Glutamatergic neuron (in vitro differentiated cells): Measurements from ENCODE around the gene ZKSCAN1. TPM values are rescaled to one million over a fixed set of nuclear protein-coding genes. Genes with fewer than 3 reads are reported as not detected.

Experiments
- DNase-seq: peaks from one replicate; pipeline ENCODE4 v3.0.0; 2022
- H3K27ac Mint-ChIP-seq: one replicate; pipeline ENCODE4 v1.8.0; 2020; ENCODE audit warnings: mild to moderate bottlenecking, mixed read lengths, inconsistent platforms; ENCODE audit not compliant: unreplicated experiment
- H3K27me3 Mint-ChIP-seq: one replicate; pipeline ENCODE4 v1.8.0; 2020; ENCODE audit warnings: mild to moderate bottlenecking, moderate library complexity, mixed read lengths, inconsistent platforms; ENCODE audit not compliant: unreplicated experiment
- H3K36me3 Mint-ChIP-seq: one replicate; pipeline ENCODE4 v1.8.0; 2020; ENCODE audit warnings: mild to moderate bottlenecking, mixed read lengths, inconsistent platforms; ENCODE audit not compliant: unreplicated experiment
- H3K4me1 Mint-ChIP-seq: one replicate; pipeline ENCODE4 v1.8.0; 2020; ENCODE audit warnings: mild to moderate bottlenecking, low read depth, mixed read lengths, inconsistent platforms; ENCODE audit not compliant: unreplicated experiment
- H3K4me3 Mint-ChIP-seq: one replicate; pipeline ENCODE4 v1.8.0; 2020; ENCODE audit warnings: mild to moderate bottlenecking, mixed read lengths, inconsistent platforms; ENCODE audit not compliant: unreplicated experiment
- H3K9me3 Mint-ChIP-seq: one replicate; pipeline ENCODE4 v1.8.0; 2020; ENCODE audit warnings: mild to moderate bottlenecking, moderate library complexity, mixed read lengths, inconsistent platforms; ENCODE audit not compliant: unreplicated experiment
- total RNA-seq: library from RNA; stranded (reverse); fragmentation: NEBNext Ultra II Directional; extraction: Animal tissue kit (Norgen Biotek cat#: 25700); gene quantifications from one replicate; pipeline ENCODE4 v1.2.1, GENCODE V29; 2021; ENCODE audit not compliant: unreplicated experiment
- TF ChIP-seq, protein P1 (sequence below): fragments of 200-600 bp; sonication (generic); IDR thresholded peaks from one replicate; pipeline ENCODE4 v1.5.0; 2021; ENCODE audit not compliant: partially characterized antibody, unreplicated experiment

ZKSCAN1 gene
- total RNA-seq, 1 donor from 2014 or later: 127 TPM

- Mint-ChIP-seq H3K36me3 (peaks cover 16% of the 10 kb centered on the region), H3K27ac (no peak overlapping the region), H3K9me3 (peaks cover 5% of the 10 kb centered on the region), H3K27me3 (peaks cover 7% of the 10 kb centered on the region), H3K4me3 (no peak overlapping the region), H3K4me1 (peaks cover 5% of the 10 kb centered on the region)
- no peak for DNase-seq
- TF ChIP-seq, protein P1, sequence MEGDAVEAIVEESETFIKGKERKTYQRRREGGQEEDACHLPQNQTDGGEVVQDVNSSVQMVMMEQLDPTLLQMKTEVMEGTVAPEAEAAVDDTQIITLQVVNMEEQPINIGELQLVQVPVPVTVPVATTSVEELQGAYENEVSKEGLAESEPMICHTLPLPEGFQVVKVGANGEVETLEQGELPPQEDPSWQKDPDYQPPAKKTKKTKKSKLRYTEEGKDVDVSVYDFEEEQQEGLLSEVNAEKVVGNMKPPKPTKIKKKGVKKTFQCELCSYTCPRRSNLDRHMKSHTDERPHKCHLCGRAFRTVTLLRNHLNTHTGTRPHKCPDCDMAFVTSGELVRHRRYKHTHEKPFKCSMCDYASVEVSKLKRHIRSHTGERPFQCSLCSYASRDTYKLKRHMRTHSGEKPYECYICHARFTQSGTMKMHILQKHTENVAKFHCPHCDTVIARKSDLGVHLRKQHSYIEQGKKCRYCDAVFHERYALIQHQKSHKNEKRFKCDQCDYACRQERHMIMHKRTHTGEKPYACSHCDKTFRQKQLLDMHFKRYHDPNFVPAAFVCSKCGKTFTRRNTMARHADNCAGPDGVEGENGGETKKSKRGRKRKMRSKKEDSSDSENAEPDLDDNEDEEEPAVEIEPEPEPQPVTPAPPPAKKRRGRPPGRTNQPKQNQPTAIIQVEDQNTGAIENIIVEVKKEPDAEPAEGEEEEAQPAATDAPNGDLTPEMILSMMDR: no peak
Observed at GRCh38 chr7:100064162-100064561, 48.8 kb downstream of the ZKSCAN1 start.

DNA sequence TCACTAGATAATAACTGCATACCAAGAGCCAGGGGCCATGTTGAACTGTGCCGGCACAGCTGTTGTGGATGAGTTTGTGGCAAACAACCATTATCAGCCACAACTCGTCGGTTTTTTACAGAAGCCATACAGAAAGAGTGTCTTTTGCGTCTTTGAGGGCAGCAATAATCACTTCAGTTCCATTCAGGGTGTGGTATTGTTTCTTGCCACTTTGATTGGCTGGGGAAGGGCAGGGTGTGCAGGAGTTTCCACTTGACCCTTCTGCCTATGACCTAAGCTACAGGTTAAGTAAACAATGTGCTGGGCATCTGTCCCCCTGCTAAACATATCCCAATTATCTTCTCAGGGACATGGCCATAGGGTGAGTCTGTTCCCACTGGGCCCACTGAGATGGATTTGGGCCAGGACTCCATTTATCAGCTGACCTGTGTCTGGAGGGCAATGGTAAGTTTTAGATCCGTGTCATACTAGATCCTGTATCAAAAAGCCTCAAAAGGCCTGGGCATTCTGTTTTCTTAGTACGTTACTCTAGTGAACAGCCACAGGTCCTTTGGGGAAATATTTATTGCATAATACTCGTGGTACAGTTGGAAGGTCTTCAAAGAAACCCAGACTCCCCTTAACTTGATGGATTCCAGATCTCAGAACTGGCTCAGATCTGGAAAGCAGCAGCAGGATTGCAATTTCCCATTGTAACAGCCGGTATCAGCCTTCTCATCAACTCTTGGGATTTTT is 50.2 kb downstream of the ZKSCAN1 start:
- H3K27me3 Mint-ChIP-seq: peaks cover 11% of the 10 kb centered on the region
- peaks cover 13% of the 10 kb centered on the region for H3K9me3 Mint-ChIP-seq
- H3K36me3 Mint-ChIP-seq: peaks cover 20% of the 10 kb centered on the region
- H3K4me3 Mint-ChIP-seq: no peak overlapping the region
- no peak for DNase-seq
- H3K27ac Mint-ChIP-seq: peak overlapping the region; percentile 17
- peaks cover 5% of the 10 kb centered on the region for H3K4me1 Mint-ChIP-seq
- TF ChIP-seq, protein P1: no peak

- no peak for DNase-seq
- no peak overlapping the region for H3K4me3 Mint-ChIP-seq
- no peaks in the 10 kb centered on the region for H3K4me1 Mint-ChIP-seq
- peaks cover 12% of the 10 kb centered on the region for H3K27me3 Mint-ChIP-seq
- TF ChIP-seq, protein P1: no peak
- H3K9me3 Mint-ChIP-seq: peaks cover 25% of the 10 kb centered on the region
- no peak overlapping the region for H3K27ac Mint-ChIP-seq
- H3K36me3 Mint-ChIP-seq: peaks cover 33% of the 10 kb centered on the region
Observed at GRCh38 chr7:100066953-100067352, 51.6 kb downstream of the ZKSCAN1 start.

- no peak overlapping the region for H3K27ac Mint-ChIP-seq
- H3K4me3 Mint-ChIP-seq: no peak overlapping the region
- H3K9me3 Mint-ChIP-seq: peaks cover 36% of the 10 kb centered on the region
- H3K27me3 Mint-ChIP-seq: peaks cover 16% of the 10 kb centered on the region
- H3K36me3 Mint-ChIP-seq: peaks cover 44% of the 10 kb centered on the region
- TF ChIP-seq, protein P1: no peak
- no peaks in the 10 kb centered on the region for H3K4me1 Mint-ChIP-seq
- no peak for DNase-seq
Observed at GRCh38 chr7:100069991-100070390, 54.6 kb downstream of the ZKSCAN1 start.

GRCh38 chr7:100071018-100071723 is 55.8 kb downstream of the ZKSCAN1 start:
- Mint-ChIP-seq H3K36me3 (peaks cover 55% of the 10 kb centered on the region), H3K27me3 (peaks cover 26% of the 10 kb centered on the region), H3K9me3 (peaks cover 42% of the 10 kb centered on the region), H3K27ac (peak overlapping the region; percentile 38), H3K4me1 (no peaks in the 10 kb centered on the region), H3K4me3 (no peak overlapping the region)
- TF ChIP-seq, protein P1: no peak
- no peak for DNase-seq
